ENCODE results near the gene COL6A2. TPM values are rescaled to one million over a fixed set of nuclear protein-coding genes. Genes with fewer than 3 reads are reported as not detected.
"Not testable (repeated sequence)": the region's sequence is repeated elsewhere in the genome, so short reads cannot be mapped to it uniquely, and the experiment has no call there.

COL6A2 gene
- total RNA-seq, 1 experiment from 2014 or later = 163 TPM

- no peak for DNase-seq (ENCODE audit: low spot score)
Observed at GRCh38 chr21:46154955-46155513, 57.1 kb downstream of the COL6A2 start.

GRCh38 chr21:46155514-46156377, 57.8 kb downstream of the COL6A2 start, which contains the start of gene FTCD:
Gene FTCD, minus strand, starts transcription at chr21:46155579. Its CDS starts 56 bp downstream, at chr21:46155523.
- DNase-seq (ENCODE audit: low spot score) = no peak

- DNase-seq (ENCODE audit: low spot score) = no peak
Observed at GRCh38 chr21:46156378-46156645, 58.4 kb downstream of the COL6A2 start.

GRCh38 chr21:46156678-46157077, 58.8 kb downstream of the COL6A2 start:
- no peak for DNase-seq (ENCODE audit: low spot score)

GRCh38 chr21:46157396-46157986, 59.6 kb downstream of the COL6A2 start:
- no peak for DNase-seq (ENCODE audit: low spot score)

GRCh38 chr21:46157987-46158451, 60.1 kb downstream of the COL6A2 start:
- no peak for DNase-seq (ENCODE audit: low spot score)

- no peak for DNase-seq (ENCODE audit: low spot score)
Observed at GRCh38 chr21:46158666-46159300, 60.9 kb downstream of the COL6A2 start.

- DNase-seq (ENCODE audit: low spot score) = no peak
Observed at GRCh38 chr21:46159390-46159789, 61.5 kb downstream of the COL6A2 start.

- DNase-seq (ENCODE audit: low spot score) = no peak
Observed at GRCh38 chr21:46159841-46160656, 62.1 kb downstream of the COL6A2 start.

- DNase-seq (ENCODE audit: low spot score) = no peak
Observed at GRCh38 chr21:46160657-46160906, 62.7 kb downstream of the COL6A2 start.

GRCh38 chr21:46160907-46161632, 63.2 kb downstream of the COL6A2 start:
- no peak for DNase-seq (ENCODE audit: low spot score)

GRCh38 chr21:46161633-46162592, 64.0 kb downstream of the COL6A2 start:
- DNase-seq (ENCODE audit: low spot score) = no peak

- DNase-seq (ENCODE audit: low spot score) = no peak
Observed at GRCh38 chr21:46163380-46163779, 65.5 kb downstream of the COL6A2 start.

- DNase-seq (ENCODE audit: low spot score) = no peak
Observed at GRCh38 chr21:46165098-46165497, 67.2 kb downstream of the COL6A2 start.

GRCh38 chr21:46168238-46168637, 70.3 kb downstream of the COL6A2 start:
- no peak for DNase-seq (ENCODE audit: low spot score)

GRCh38 chr21:46168659-46169386, 70.9 kb downstream of the COL6A2 start:
- no peak for DNase-seq (ENCODE audit: low spot score)

- DNase-seq (ENCODE audit: low spot score) = not testable (repeated sequence)
Observed at GRCh38 chr21:46170436-46171193, 72.7 kb downstream of the COL6A2 start.

- DNase-seq (ENCODE audit: low spot score) = no peak
Observed at GRCh38 chr21:46171585-46171984, 73.7 kb downstream of the COL6A2 start.

Data from A172 (cell line).